Sigmoid colon (tissue), 7 donors: ENCODE results near the gene FOXN3. TPM values are rescaled to one million over a fixed set of nuclear protein-coding genes. Genes with fewer than 3 reads are reported as not detected.

Experiments
- DNase-seq: peaks from one replicate; pipeline ENCODE4 v3.0.0-alpha.2; 2019
- H3K27ac ChIP-seq, 4 donors: fragments of 200-600 bp; sonication (generic); one replicate each; pipeline ENCODE4 v1.5.1; 2016 to 2019; ENCODE audit warnings: mild to moderate bottlenecking in 1 of 4
- H3K27me3 ChIP-seq, 3 donors: fragments of 200-600 bp; sonication (generic); one replicate each; pipeline ENCODE4 v1.5.1; 2019; ENCODE audit warnings: mild to moderate bottlenecking in 1 of 3
- H3K36me3 ChIP-seq, 4 donors: fragments of 200-600 bp; sonication (generic); one replicate each; pipeline ENCODE4 v1.5.1; 2016 to 2019
- H3K4me1 ChIP-seq, 4 donors: fragments of 200-600 bp; sonication (generic); one replicate each; pipeline ENCODE4 v1.5.1; 2017 to 2019
- H3K4me3 ChIP-seq, 4 donors: fragments of 200-600 bp; sonication (generic); one replicate each; pipeline ENCODE4 v1.5.1; 2017 to 2019; ENCODE audit warnings: mild to moderate bottlenecking in 2 of 4, moderate library complexity in 1 of 4
- H3K9me3 ChIP-seq, 4 donors: fragments of 200-600 bp in 3 of 4; sonication (generic) in 3 of 4; one replicate each; pipeline versions ENCODE4 v1.5.1 to v1.6.1; 2013 to 2019
- CTCF ChIP-seq, 4 experiments: fragments of 450-650 bp in 3 of 4; fragments of 200-600 bp in 1 of 4; IDR thresholded peaks; one replicate each; pipeline ENCODE4 v1.5.1; 2016 to 2019; ENCODE audit warnings: antibody characterized with exemption in 4 of 4, mild to moderate bottlenecking in 3 of 4, moderate library complexity in 2 of 4
- EP300 ChIP-seq, 4 donors: sonication (generic); formaldehyde crosslinking; IDR thresholded peaks; one replicate each; pipeline ENCODE4 v1.6.1; 2017; ENCODE audit warnings: antibody characterized with exemption in 4 of 4
- POLR2A ChIP-seq, 2 donors: fragments of 450-650 bp; IDR thresholded peaks; one replicate each; pipeline ENCODE4 v1.6.1; 2016; ENCODE audit warnings: antibody characterized with exemption in 2 of 2, mild to moderate bottlenecking in 2 of 2, moderate library complexity in 2 of 2
- POLR2AphosphoS5 ChIP-seq, 4 donors: sonication (generic); formaldehyde crosslinking; IDR thresholded peaks; one replicate each; pipeline ENCODE4 v1.6.1; 2017; ENCODE audit warnings: antibody characterized with exemption in 4 of 4
- WGBS, 2 donors: extraction: QIAGEN DNeasy Blood & Tissue Kit; methylation state at CpG; one replicate each; pipeline ENCODE4 v1.1.7; 2013; 5-methylcytosine and 5-hydroxymethylcytosine counted together
- intact Hi-C: fragments of 100-400 bp; cut with DNase I; formaldehyde crosslinking; loops from one replicate; pipeline ENCODE4 v1.15.1; 2023
- polyA plus RNA-seq, 3 donors: library from polyadenylated mRNA; stranded (reverse); fragments of 200-250 nt; gene quantifications; one replicate each; pipeline ENCODE4 v1.2.3, GENCODE V29; 2013
- total RNA-seq, 4 donors: library from RNA; depleted of rRNA; stranded (reverse); fragments of >200 nt; gene quantifications; one replicate each; pipeline ENCODE4 v1.1.0, GENCODE V29; 2016
- donor health status: healthy with polysubstance abuse.
- donor health status: Bipolar disorder and iron deficiency.
- donor health status: healthy.

The FOXN3 gene
- total and polyA plus RNA-seq, 7 donors: 24.6 to 146 (median 104) TPM

DNA sequence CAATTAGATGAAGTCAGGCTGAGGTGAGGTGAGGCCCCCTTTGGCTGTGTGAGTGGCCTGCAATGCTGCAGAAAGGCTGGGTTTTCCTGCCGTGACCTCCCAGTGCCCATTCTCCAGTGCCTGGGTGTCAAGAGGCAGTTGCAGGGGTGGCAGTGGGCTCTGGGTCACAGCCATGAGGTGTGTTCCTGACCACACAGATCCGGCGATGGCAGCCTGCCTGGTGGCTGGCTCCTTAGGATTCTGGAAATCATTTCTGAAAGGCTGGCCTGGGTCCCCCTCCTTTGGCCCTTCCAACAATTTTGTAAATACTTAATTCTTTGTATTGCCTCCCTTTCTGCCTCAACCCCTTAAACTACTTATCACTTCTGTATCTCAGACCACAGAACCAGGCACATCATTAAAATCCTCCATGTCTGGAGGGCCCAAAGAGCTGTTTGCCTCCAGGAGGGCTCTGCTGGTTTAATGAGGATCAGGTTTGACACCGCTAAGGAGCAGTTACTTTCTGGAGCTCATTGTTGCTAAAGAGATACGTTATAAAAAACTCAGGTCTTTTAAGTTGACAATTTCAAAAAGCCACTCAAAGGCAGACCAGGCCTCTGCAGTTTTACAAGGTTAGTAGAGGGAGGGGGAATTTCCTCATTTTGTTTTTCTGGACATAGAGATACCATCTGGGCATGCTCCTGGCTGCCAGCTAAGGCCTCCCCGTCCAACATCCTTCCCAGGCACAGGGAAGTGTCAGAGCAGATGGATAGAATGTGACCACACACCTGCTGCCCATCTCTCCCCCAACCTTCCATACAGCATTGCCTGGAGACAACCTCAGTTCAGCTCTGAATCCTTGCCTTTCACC is 204.4 kb downstream of the FOXN3 start:
- intact Hi-C loops: no loop called here
- peaks cover 0 to 24% (median 23%) of the 10 kb centered on the region in 4 donors for H3K4me1 ChIP-seq
- H3K4me3 ChIP-seq: no peak overlapping the region
- no peaks in the 10 kb centered on the region for H3K9me3 ChIP-seq
- WGBS, 2 donors: 82 to 92% methylated on average over 6 of the region's 6 CpGs
- no peak for DNase-seq
- no peaks in the 10 kb centered on the region for H3K36me3 ChIP-seq
- TF ChIP-seq EP300 (IDR thresholded peaks at IDR 0.05) (no peak), CTCF (IDR thresholded peaks at IDR 0.05) (no peak), POLR2AphosphoS5 (IDR thresholded peaks at IDR 0.05) (no peak), POLR2A (IDR thresholded peaks at IDR 0.05) (no peak)
- no peaks in the 10 kb centered on the region for H3K27me3 ChIP-seq
- H3K27ac ChIP-seq: peak overlapping the region in 1 of 4 donors; percentile 3

DNA sequence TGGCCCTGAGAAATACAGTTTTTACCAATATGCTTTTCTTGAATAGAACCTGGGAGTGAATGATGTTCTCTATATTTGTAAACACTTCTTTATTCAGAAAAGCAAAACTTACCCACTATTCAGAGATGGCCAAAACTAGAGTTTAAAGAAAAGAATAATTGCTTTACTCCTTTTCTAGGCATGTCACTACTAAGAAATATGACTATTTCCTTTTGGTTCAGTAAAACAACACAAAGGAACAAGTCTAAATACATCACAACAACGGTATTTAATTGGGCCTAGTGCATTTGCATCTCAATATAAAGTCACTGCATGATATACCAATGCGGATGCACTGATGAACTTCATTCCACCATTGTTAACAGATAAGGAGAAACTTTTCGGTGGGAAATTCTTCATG is 207.5 kb downstream of the FOXN3 start:
- DNase-seq: no peak
- intact Hi-C loops: no loop called here
- Histone ChIP-seq H3K4me3 (no peak overlapping the region), H3K9me3 (no peaks in the 10 kb centered on the region), H3K27me3 (no peaks in the 10 kb centered on the region), H3K36me3 (no peaks in the 10 kb centered on the region), H3K27ac (no peak overlapping the region), H3K4me1 (peaks cover 0 to 13% (median 10%) of the 10 kb centered on the region in 4 donors)
- 93 to 95% methylated on average over 3 of the region's 3 CpGs for WGBS, 2 donors
- TF ChIP-seq CTCF (IDR thresholded peaks at IDR 0.05) (no peak), EP300 (IDR thresholded peaks at IDR 0.05) (no peak), POLR2A (IDR thresholded peaks at IDR 0.05) (no peak), POLR2AphosphoS5 (IDR thresholded peaks at IDR 0.05) (no peak)

- DNase-seq: no peak
- no peak overlapping the region for H3K4me3 ChIP-seq
- H3K9me3 ChIP-seq: no peaks in the 10 kb centered on the region
- 78 to 86% methylated on average over 7 of the region's 7 CpGs for WGBS, 2 donors
- H3K4me1 ChIP-seq: peaks cover 0 to 5% (median 3%) of the 10 kb centered on the region in 4 donors
- no peaks in the 10 kb centered on the region for H3K36me3 ChIP-seq
- no peaks in the 10 kb centered on the region for H3K27me3 ChIP-seq
- no peak overlapping the region for H3K27ac ChIP-seq
- intact Hi-C loops: no loop called here
- TF ChIP-seq EP300 (IDR thresholded peaks at IDR 0.05) (no peak), POLR2AphosphoS5 (IDR thresholded peaks at IDR 0.05) (no peak), CTCF (IDR thresholded peaks at IDR 0.05) (no peak), POLR2A (IDR thresholded peaks at IDR 0.05) (no peak)
Measured at GRCh38 chr14:89207925-89208328, 209.1 kb downstream of the FOXN3 start.

DNA sequence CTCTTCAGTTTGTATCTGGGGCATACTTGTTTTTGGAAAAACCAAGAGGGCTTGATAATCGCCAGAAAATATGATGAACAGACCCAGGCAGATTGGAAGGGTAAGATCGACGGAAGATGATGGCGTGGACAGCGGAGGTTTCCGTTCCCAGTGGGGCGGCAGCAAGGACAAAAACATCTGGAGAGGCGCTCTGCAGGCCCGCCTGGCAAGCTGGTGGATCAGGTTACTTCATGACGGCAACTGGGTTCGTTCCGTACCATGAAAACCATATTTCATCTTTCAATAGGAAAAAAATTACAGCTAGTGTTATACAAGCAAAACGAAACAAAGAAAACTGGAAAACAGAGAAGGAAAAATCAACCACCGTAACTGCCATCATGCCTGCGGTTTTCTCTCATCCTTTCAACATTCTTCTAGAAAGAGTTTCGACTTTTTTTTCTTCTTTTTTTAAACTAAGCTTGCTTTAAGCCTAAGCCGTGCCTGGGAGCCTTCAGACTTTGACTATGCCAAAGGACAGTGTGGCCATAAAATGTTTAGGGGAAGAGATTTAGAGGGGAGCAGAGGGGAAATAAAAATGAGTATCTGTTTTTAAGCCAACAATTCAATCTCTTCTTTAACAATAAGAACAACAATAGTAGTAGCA is 210.5 kb downstream of the FOXN3 start:
- WGBS, 2 donors: 93 to 98% methylated on average over 17 of the region's 17 CpGs
- no peaks in the 10 kb centered on the region for H3K27me3 ChIP-seq
- H3K27ac ChIP-seq: no peak overlapping the region
- no peaks in the 10 kb centered on the region for H3K36me3 ChIP-seq
- DNase-seq: no peak
- no peak overlapping the region for H3K4me3 ChIP-seq
- intact Hi-C loops: no loop called here
- H3K9me3 ChIP-seq: no peaks in the 10 kb centered on the region
- TF ChIP-seq EP300 (IDR thresholded peaks at IDR 0.05): no peak
- TF ChIP-seq CTCF (IDR thresholded peaks at IDR 0.05): no peak
- TF ChIP-seq POLR2A (IDR thresholded peaks at IDR 0.05): no peak
- no peak for TF ChIP-seq POLR2AphosphoS5 (IDR thresholded peaks at IDR 0.05)
- peaks cover 0 to 5% (median 0%) of the 10 kb centered on the region in 4 donors for H3K4me1 ChIP-seq
